Gastroesophageal sphincter (tissue), 4 donors: ENCODE measurements around the gene CBFB. TPM values are rescaled to one million over a fixed set of nuclear protein-coding genes. Genes with fewer than 3 reads are reported as not detected.

Source experiments
- ATAC-seq: fragments of 150-250 bp; one replicate; pipeline ENCODE4 v1.9.1; 2016; ENCODE audit warnings: mild to moderate bottlenecking, moderate library complexity
- H3K27ac ChIP-seq, 4 donors: fragments of 200-600 bp; sonication (generic) in 3 of 4; 1 replicate in 3 of 4; 2 replicates in 1 of 4; pipeline ENCODE4 v1.5.1; 2016 to 2019
- H3K27me3 ChIP-seq: fragments of 200-600 bp; sonication (generic); one replicate; pipeline ENCODE4 v1.5.1; 2019
- H3K36me3 ChIP-seq, 2 donors: fragments of 200-600 bp; sonication (generic); one replicate each; pipeline ENCODE4 v1.5.1; 2019; ENCODE audit warnings: control low read depth in 1 of 2
- H3K4me1 ChIP-seq, 3 donors: fragments of 200-600 bp; sonication (generic); 1 replicate in 2 of 3; 2 replicates in 1 of 3; pipeline ENCODE4 v1.5.1; 2016 to 2019; ENCODE audit warnings: control low read depth in 2 of 3
- H3K4me3 ChIP-seq, 2 donors: fragments of 200-600 bp; sonication (generic); one replicate each; pipeline ENCODE4 v1.5.1; 2019; ENCODE audit warnings: mild to moderate bottlenecking in 1 of 2, moderate library complexity in 1 of 2
- H3K9me3 ChIP-seq, 3 donors: fragments of 200-600 bp; sonication (generic); one replicate each; pipeline ENCODE4 v1.5.1; 2017 to 2019; ENCODE audit warnings: control low read depth in 2 of 3
- CTCF ChIP-seq, 4 experiments: fragments of 200-600 bp in 2 of 4; fragments of 450-650 bp in 2 of 4; sonication (generic) in 1 of 4; IDR thresholded peaks; one replicate each; pipeline ENCODE4 v1.5.1; 2017 to 2019; ENCODE audit warnings: antibody characterized with exemption in 4 of 4, mild to moderate bottlenecking in 2 of 4, moderate library complexity in 2 of 4
- POLR2A ChIP-seq, 2 donors: fragments of 450-650 bp; IDR thresholded peaks; one replicate each; pipeline ENCODE4 v1.6.1; 2017; ENCODE audit warnings: antibody characterized with exemption in 2 of 2, mild to moderate bottlenecking in 2 of 2, moderate library complexity in 1 of 2
- POLR2AphosphoS5 ChIP-seq: sonication (generic); formaldehyde crosslinking; IDR thresholded peaks from one replicate; pipeline ENCODE4 v1.6.1; 2017; ENCODE audit warnings: antibody characterized with exemption
- WGBS, 2 donors: methylation state at CpG; one replicate each; pipeline ENCODE4 v1.1.5; 2018; ENCODE audit warnings: low coverage in 1 of 2; 5-methylcytosine and 5-hydroxymethylcytosine counted together
- small RNA-seq, 4 donors: library from RNA; depleted of rRNA; stranded (forward); fragments of <200 nt; gene quantifications; one replicate each; pipeline ENCODE3, GENCODE V24; 2016
- total RNA-seq, 4 donors: library from RNA; depleted of rRNA; stranded (reverse); fragments of >200 nt; gene quantifications; one replicate each; pipeline ENCODE4 v1.1.0, GENCODE V29; 2016

Gene CBFB
- total RNA-seq, 4 donors from 2014 or later, result 26.5 to 39.3 (median 27.5) TPM

GRCh38 chr16:67150047-67150832 is 121.3 kb downstream of the CBFB start:
- Histone ChIP-seq H3K36me3 (peaks cover 0 to 44% of the 10 kb centered on the region in 2 donors), H3K27me3 (no peaks in the 10 kb centered on the region), H3K27ac (peak overlapping the region; percentile 72 to 95 (median 92)), H3K4me3 (peak overlapping the region; percentile 43 to 80), H3K4me1 (peaks cover 0 to 42% (median 16%) of the 10 kb centered on the region in 3 donors), H3K9me3 (no peaks in the 10 kb centered on the region)
- peak; percentile 39 for ATAC-seq
- peak in 1 of 4 experiments; percentile 16 for TF ChIP-seq CTCF (IDR thresholded peaks at IDR 0.05)
- TF ChIP-seq POLR2A (IDR thresholded peaks at IDR 0.05), result no peak
- TF ChIP-seq POLR2AphosphoS5, result peak; percentile 24
- no CpG with 5 or more reads among the region's 94 CpGs for WGBS, 2 donors

Small RNAs within 50 kb of the gene (small RNA-seq; reads per million reads assigned to genes)
- 0 reads per million in 4 donors for gene RN7SL543P

Other genes starting within 250 kb of the CBFB start
- under 1 TPM in 1 of 4 donors, not detected in 3; 0.40 TPM for gene TERB1, start 227.6 kb upstream of the CBFB start, total RNA-seq
- gene NAE1, start 198.2 kb upstream of the CBFB start, total RNA-seq, result 10 to 100 TPM; 37.3 to 63.2 (median 52.4) TPM
- not detected for gene CA7, start 184.7 kb upstream of the CBFB start, total RNA-seq
- gene PDP2, start 148.6 kb upstream of the CBFB start, total RNA-seq, result 10 to 100 TPM in 1 of 4 donors, 1 to 10 TPM in 3; 3.7 to 11.7 (median 5.8) TPM
- not detected for gene CDH16, start 110.3 kb upstream of the CBFB start, total RNA-seq
- gene RRAD, start 103.6 kb upstream of the CBFB start, total RNA-seq, result 100 to 1,000 TPM in 1 of 4 donors, 10 to 100 TPM in 3; 33.4 to 103 (median 50.8) TPM
- 10 to 100 TPM; 54.3 to 88.9 (median 79.5) TPM for gene CIAO2B, start 94.7 kb upstream of the CBFB start, total RNA-seq
- 10 to 100 TPM; 25.9 to 32.6 (median 26.3) TPM for gene CES2, start 93.6 kb upstream of the CBFB start, total RNA-seq
- gene CES3, start 67.9 kb upstream of the CBFB start, total RNA-seq, result under 1 TPM in 3 of 4 donors, not detected in 1; 0.13 to 0.49 (median 0.39) TPM
- gene CES4A, start 40.6 kb upstream of the CBFB start, total RNA-seq, result 1 to 10 TPM; 1.2 to 6.1 (median 2.6) TPM
- gene PHAF1, start 80.8 kb downstream of the CBFB start, total RNA-seq, result 10 to 100 TPM; 10.9 to 20.4 (median 13.3) TPM
- gene B3GNT9, start 121.8 kb downstream of the CBFB start, total RNA-seq, result 10 to 100 TPM; 16.3 to 33.6 (median 23.1) TPM
- 10 to 100 TPM; 26.1 to 39.7 (median 28.9) TPM for gene TRADD, start 130.8 kb downstream of the CBFB start, total RNA-seq
- 10 to 100 TPM in 3 of 4 donors, 1 to 10 TPM in 1; 6.9 to 18.8 (median 14.2) TPM for gene FBXL8, start 130.8 kb downstream of the CBFB start, total RNA-seq
- 100 to 1,000 TPM in 1 of 4 donors, 10 to 100 TPM in 2, 1 to 10 TPM in 1; 7.7 to 110 (median 59.4) TPM for gene HSF4, start 135.6 kb downstream of the CBFB start, total RNA-seq
- gene NOL3, start 141.4 kb downstream of the CBFB start, total RNA-seq, result 10 to 100 TPM; 23.0 to 78.9 (median 49.9) TPM
- gene MATCAP1, start 154.8 kb downstream of the CBFB start, total RNA-seq, result 10 to 100 TPM in 2 of 4 donors, 1 to 10 TPM in 2; 6.7 to 37.4 (median 19.2) TPM
- gene EXOC3L1, start 161.0 kb downstream of the CBFB start, total RNA-seq, result 1 to 10 TPM; 1.6 to 6.1 (median 2.6) TPM
- gene E2F4, start 163.0 kb downstream of the CBFB start, total RNA-seq, result 10 to 100 TPM; 55.0 to 89.8 (median 76.2) TPM
- gene ELMO3, start 170.0 kb downstream of the CBFB start, total RNA-seq, result 1 to 10 TPM in 2 of 4 donors, under 1 TPM in 2; 0.15 to 3.9 (median 1.3) TPM
- gene TMEM208, start 198.0 kb downstream of the CBFB start, total RNA-seq, result 10 to 100 TPM; 15.4 to 34.7 (median 30.7) TPM
- gene FHOD1, start 218.3 kb downstream of the CBFB start, total RNA-seq, result 10 to 100 TPM in 3 of 4 donors, 1 to 10 TPM in 1; 9.7 to 15.5 (median 12.9) TPM
- gene SLC9A5, start 219.8 kb downstream of the CBFB start, total RNA-seq, result under 1 TPM; 0.13 to 0.93 (median 0.21) TPM